GM21529 (cell line): ENCODE data around the gene MAP3K14.
"Not testable (repeated sequence)": the region's sequence is repeated elsewhere in the genome, so short reads cannot be mapped to it uniquely, and the experiment has no call there.

Experiments
- ATAC-seq: cut with Tn5 transposase; IDR thresholded peaks from one replicate; pipeline ENCODE4 v1.9.1; 2021; ENCODE audit not compliant: unreplicated experiment

Gene MAP3K14

DNA sequence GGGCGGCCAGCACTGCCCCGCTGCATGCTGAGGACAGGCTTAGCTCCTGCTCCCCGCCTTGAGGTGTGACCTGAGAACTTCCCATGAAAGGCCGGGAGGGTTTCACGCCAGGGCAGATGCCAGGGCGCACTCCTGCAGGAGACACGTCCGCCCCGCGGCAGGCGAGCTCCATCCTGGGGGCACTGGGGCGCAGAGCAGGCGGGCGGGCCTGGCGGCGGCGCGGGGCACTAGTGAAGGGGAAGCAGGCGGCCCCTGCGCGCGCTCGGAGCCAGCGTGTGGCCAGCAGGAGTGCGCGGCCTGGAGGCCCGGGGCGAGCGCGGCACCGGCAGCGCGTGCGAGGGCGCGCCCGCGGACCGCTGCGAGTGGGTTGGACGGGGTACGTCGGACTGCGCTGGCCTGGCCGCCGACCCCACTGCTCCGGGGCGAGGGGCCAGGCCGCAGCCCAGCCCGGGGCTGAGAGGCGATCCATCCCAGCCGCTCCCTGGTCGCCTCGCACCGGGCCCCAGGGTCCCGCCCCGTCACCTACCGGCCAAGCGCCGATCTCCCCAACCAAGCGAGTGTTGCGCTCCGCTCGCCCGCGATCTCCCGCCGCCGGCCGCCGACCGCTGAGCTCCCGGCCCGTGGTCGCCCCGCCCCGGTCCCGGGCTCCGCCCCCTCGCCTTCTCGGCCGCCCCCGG is at the start of gene MAP3K14:
Gene MAP3K14, minus strand, starts transcription at position 587 of the 677 bp plus-strand sequence. CDS start 26,275 bp downstream, outside the sequence.
- peak; percentile 21 for ATAC-seq

DNA sequence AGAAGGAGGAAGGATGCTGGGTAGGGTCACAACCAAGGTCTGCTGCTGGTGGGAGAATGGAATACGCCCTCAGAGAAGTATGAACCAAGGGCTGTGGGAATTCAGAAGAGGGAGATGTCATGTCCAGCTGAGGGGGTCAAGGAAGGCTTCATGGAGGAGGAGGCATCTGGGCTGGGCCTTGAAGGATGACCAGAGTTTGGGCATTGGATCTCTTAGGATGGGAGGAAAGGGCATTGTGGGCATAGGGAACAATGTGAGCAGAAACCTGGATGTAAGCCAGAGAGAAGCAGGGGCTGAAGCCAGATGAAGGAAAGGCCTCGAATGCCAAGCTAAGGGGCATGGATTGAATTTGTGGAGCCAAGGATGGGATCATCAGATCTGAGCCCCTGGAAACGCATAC is 49.2 kb upstream of the MAP3K14 start:
- ATAC-seq: no peak

DNA sequence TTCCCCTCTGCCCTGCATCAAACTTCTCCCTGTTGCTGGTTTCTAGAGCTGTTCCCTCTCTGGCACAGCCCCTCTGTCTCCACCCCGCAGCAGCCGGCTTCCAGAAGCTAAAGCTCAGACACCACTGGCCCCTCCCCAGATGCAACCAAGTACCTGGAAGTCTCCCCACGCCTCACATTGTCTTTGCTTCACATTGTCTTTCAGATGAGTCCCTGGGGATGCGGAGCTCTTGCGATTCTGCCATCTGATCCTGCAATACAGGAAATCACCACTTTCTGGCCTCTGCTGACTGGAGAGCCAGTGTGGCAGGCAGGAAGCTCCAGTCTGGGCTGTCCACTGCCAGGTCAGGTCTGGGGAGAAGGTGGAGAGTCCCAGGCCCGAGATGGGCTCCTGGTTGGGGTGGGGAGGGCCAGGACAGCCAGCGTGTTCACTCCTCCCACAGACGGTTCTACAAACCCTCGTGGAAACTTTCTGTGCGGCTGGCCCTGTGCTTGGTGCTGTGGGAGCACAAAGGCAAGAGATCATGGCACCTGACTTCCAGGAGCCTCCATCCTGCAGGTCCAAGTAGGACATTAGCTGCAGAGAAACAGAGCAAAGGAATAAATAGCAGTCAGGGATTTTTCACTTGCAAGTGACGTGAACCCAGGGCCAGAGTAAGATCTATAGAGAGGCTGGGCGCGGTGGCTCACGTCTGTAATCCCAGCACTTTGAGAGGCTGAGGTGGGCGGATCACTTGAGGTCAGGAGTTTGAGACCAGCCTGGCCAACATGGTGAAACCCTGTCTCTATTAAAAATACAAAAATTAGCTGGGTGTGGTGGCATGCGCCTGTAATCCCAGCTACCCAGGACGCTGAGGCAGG is 47.9 kb upstream of the MAP3K14 start:
- ATAC-seq: no peak

DNA sequence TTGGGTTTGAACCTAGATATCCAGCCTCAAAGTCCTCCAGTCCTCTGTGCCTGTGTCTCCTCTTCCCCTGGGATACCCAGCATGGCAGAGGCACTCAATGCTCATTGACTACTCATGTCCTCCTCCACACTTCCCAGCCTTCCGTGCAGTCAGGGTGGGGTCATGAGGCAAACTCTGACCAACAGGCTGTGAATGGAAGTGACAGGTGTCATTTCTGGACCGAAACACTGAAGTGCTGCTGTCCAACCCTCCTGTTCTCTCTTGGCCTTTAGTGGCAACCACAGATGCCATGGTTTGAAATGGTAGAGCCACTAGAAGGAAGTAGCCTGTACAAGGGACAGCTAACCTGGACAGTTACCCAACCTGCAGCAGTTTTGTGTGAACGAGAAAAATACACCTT is 46.7 kb upstream of the MAP3K14 start:
- ATAC-seq: no peak

DNA sequence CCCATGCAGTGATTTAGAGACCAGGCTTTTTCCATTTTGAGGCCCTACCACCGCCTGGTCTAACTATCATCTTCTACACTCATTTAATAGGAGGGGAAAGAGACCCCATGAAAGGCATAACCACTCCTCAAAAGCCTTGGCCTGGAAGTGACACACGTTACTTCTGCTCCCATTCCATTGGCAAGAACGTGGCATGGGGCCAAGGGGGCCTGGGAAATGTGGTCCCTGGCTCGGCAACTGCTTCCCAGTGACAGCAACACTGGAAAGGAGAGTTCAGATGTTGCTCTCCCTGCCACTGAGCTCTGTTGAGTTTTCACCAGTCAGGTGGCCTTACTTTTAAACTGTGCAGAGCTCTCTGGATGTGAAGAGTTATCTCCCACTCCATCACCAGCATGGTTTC is 45.2 kb upstream of the MAP3K14 start:
- ATAC-seq: no peak

DNA sequence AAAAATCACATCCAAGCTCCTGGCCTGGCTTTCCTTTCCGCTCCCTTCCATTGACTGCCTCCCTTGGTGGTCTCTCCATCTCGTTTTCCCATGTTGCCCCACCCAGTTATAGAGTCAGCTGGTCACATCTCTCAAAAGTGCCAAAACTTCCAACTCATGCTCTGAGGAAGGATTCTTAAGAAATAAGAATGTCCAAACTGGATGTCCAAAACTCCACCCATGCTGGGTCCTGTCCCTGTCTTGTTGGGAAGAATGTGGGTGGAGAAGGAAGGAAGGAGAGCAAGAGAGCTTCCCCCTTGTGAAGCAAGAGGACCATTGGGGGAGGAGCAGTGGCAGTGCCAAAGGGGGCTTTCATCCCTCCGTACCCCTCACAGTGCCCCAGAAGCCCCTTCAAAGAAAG is 44.6 kb upstream of the MAP3K14 start:
- ATAC-seq: no peak

DNA sequence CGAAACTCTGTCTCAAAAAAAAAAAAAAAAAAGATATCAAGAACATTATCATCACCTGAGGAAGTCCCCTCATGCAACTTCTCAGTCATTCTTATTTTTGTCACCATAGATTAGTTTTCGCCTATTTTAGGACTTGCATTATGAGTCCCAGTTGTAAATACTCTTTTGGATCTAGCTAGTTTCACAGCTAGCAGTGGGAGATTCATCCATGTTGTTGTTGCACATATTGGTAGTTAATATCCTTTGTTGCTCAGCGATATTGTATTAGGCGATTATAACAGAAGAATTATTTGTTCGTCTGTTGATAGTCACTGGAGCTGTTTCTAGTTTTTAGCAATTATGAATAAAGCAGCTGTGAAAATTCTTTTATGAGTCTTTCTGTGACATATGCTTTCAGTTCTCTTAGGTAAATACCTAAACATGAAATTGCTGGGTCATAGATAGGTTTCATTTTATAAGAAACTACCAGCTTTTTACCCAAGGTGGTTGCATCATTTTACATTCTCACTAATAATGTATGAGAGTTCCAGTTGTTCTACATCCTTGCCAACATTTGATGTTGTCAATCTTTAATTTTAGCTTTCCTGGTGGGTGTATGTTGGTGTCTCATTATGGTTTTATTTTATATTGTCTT is 40.7 kb upstream of the MAP3K14 start:
- ATAC-seq: no peak

DNA sequence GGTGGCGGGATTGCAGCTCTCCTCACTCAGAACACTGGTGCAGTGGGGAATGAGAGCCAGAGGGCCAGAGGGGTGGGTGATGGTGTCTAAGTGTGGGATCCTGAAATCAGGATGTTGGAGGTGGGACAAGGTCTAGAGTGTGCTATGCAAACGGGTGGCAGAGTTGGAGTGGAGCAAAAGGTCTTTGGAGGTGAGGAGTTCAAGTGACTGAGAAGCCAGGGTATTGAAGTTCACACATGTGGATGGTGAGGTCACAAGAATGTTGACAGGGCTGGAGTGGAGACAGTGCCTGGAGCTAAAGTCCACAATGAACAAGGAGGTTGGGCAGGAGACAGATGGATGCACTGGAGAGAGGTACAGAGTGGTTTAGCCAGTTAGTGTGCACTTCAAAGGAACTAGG is 38.3 kb upstream of the MAP3K14 start:
- ATAC-seq: no peak

DNA sequence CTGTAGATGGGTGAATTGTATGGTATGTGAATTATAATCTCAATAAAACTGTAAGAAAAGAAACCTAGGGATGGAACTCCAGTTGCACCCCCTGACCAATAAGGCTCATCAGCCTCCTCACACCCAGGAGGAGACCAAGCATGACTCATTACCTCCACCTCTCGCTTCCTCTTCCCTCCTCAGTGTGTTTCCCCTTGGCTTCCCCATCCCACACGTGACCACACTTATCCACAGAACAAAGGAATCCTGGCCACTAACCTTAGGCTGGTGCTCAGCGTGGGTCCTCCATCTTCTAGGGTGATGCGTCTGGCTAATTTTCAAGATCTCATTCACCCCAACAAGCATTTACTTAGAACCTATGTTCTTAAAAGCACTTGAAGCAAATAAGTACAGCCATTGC is 36.2 kb upstream of the MAP3K14 start:
- ATAC-seq: no peak

DNA sequence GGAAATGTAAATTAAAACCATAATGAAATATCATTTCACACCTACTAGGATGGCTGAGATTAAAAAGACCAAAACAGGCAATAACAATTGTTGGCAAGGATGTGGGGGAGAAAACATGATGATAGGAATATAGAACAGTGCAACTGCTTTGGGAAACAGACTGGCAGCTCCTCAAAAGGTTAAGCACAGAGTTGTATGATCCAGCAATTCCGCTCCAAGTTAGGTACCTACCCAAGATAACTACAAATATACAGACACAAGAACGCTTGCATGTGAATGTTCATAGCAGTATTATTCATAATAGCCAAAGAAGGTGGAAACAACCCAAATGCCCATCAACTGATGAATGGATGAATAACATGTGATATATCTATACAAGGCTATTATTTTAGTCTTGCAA is 35.0 kb upstream of the MAP3K14 start:
- ATAC-seq: no peak

DNA sequence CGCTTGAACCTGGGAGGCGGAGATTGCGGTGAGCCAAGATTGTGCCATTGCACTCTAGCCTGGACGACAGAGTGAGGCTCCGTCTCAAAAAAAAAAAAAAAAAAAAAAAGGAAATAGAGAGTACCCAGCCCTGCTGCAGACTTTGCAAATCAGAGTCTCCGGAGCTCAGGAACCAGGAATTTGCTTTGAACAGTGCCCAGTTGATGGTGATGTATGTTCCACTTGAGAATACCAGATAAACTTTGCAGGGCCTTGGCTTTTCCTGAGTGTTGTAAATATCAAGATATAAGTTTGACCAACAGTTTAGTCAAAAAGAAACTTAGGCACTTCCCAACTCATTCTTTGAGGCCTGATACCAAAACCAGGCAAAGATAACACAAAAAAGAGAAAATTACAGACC is 30.6 kb upstream of the MAP3K14 start:
- ATAC-seq: no peak

DNA sequence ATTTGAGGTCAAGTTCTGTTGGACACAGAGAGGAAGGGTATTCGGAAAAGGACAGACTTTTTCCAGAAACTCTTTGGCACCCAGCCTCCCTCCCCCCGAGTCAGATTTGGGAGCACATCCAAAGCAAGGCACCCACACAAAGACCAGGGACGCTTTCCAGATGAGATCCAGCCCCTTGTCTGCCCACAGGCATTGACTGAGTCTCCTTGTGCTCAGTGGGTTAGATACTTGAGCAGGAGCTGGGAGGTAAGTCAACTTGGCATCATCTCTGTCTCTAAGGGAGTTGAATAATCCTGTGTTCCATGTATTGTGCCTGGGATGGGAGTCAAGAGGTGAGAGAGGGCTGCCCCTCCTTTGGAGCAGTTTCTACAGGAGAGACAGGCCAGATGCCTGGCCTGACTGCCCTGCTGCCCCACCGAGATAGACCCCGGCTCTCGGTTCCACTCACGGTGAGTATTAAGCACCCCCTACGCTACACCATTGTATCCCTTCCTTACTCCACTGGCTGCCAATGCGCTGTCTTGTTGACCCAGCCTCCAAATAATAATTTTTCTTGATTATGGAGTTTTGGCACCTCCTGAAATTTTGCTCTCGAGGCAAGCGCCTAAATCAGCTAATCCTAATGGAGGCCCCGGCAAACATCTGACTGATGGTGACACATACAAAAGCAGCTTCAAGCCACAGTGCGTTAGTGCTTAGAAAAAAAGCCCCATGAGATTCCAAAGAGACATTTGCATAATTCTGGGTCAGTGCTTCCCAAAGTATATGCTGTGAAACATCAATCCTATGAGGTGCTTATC is 29.6 kb upstream of the MAP3K14 start:
- ATAC-seq: no peak

DNA sequence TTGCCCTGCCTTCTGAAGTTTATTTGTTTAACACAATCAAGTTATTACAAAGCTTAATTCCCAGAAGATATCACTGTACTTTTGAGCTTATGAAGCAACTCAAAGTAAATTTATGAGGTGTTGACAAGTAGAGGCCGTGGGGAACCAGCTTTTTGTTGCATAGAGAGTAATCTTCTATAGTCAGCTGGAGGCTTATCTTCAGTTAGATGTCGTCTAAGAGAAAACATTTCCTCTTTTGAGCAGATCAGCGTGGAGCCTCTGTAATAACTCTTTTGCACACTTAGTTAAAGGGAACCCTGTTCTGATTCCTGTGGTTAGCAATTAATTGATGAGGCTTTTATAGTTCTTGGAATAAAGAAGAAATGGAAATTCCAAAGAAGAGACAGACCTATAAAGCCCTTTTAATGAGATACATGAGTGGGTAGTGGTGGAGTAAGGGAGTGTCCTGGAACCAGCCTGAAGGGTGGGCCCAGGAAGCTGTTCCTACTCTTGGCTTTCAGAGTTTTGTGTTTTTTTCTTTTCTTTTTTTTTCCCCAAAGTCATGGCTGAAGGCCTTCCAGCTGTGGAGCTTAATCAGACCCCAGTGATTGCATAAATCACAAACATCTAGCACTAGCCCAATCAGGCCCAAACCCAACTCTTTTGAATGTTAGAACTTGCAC is 28.9 kb upstream of the MAP3K14 start:
- no peak for ATAC-seq

DNA sequence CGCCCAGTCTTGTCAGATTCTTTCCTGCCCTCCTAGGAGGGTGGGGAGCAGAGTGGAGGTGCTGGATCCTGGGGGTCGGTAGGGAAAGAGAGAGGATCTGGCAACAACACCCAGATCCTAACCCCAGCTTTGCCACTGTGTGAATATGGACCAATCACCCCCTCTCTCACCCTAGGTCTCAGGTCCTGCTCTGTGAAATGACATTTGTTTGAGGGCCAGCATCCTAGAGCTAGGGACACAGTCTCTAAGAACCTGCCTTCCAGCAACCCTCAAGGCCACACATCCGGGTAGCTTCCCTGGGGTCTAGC is 28.4 kb upstream of the MAP3K14 start:
- no peak for ATAC-seq

DNA sequence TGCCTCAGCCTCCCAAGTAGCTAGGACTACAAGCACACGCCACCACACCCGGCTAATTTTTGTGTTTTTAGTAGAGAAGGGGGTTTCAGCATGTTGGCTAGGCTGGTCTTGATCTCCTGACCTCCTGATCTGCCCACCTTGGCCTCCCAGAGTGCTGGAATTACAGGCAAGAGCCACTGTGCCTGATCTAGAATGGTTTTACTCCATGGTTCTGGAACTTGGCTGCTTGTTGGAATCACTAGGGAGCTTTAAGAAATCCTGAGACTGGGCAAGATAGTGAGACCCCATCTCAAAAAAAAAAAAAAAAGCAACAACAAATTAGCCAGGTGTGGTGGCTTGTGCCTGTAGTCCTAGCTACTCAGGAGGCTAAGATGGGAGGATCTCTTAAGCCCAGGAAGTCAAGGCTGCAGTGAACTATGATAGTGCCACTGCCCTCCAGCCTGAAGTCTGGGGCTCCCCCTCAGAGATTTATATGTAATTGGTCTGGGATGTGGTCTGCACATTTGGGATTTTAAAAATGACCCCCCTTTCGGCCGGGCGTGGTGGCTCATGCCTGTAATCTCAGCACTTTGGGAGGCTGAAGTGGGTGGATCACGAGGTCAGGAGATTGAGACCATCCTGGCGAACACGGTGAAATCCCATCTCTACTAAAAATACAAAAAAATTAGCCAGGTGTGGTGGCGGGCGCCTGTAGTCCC is 27.3 kb upstream of the MAP3K14 start:
- not testable (repeated sequence) for ATAC-seq

DNA sequence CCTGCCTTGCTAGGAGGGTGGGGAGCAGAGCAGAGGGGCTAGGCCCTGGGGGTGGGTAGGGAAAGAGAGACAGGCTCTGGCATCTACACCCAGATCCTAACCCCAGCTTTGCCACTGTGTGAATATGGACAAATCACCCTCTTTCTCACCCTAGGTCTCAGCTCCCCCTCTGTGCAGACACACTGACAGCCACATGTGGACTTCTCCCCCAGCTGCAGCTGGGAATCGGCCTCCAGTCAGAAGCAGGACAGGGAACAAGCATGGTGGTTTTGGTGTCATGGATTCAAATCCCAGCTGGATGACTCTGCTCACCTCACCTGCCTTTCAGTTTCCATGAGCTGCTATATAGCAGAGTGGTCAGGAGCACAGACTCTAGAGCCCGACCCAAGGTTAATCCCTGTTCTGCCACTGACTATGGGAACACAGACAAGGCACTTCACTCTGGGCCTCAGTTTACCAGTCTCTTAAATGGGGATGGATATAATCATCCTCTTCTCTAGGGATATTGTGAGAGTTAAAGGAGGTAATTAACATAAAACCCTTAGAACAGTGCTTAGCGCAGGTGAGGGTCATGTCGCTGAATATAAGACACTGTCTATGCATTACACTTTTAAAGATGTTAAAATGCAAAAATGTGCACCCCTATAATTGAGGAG is 26.2 kb upstream of the MAP3K14 start:
- ATAC-seq: no peak

DNA sequence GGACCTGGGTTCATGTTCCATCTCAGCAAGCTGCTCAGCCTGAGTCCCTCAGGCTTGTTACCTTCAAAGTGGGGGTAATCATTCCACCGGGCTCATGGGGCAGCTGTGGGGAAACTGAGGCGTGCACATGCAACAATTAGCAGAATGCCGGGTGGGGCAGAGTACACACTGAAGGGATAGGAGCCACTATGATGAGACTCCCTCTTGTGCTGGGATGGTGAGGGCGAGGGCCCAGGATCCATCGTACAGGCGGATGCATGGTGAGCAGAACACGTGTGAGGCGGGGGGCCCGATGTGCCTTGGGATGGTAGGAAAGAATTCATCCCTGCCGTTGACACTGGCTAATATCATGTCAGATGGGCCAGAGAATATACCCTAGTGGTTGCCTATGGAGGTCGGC is 25.5 kb upstream of the MAP3K14 start:
- no peak for ATAC-seq

DNA sequence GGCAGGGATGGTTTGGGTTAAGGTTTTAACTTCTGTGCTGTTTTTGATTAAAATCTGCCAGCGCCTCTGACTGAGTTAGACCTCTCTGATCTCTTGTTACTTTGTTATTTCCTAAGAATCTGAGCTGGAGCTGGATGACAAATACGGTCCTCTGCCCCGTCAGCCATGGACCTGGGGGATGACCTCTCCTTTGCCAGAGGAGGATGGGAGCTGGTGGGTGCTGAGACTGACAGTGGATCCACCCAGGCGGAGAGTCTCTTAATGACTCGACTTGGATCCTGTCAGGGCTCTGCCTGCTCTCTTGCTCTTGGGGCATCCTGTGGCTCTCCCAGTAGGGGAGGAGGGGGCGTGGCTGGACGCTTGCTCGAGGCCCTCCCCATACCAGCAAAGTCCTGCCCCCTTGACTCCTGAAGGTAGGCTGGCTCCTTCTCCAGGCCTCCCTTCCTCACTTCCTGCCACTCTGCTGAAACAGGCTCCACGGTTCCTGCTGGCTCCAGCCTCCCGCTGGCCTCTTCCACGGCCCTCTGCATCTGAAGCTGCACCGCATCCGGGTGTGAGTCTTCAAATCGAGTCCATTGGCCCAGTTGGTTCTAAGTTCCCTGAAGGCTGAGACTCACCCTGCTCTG is 24.8 kb upstream of the MAP3K14 start:
- no peak for ATAC-seq
